Measurements from ENCODE around the gene CBARP. TPM values are rescaled to one million over a fixed set of nuclear protein-coding genes. Genes with fewer than 3 reads are reported as not detected.
"Not testable (repeated sequence)": the region's sequence is repeated elsewhere in the genome, so short reads cannot be mapped to it uniquely, and the experiment has no call there.

Gene CBARP
- polyA plus RNA-seq, 3 donors = not detected

DNA sequence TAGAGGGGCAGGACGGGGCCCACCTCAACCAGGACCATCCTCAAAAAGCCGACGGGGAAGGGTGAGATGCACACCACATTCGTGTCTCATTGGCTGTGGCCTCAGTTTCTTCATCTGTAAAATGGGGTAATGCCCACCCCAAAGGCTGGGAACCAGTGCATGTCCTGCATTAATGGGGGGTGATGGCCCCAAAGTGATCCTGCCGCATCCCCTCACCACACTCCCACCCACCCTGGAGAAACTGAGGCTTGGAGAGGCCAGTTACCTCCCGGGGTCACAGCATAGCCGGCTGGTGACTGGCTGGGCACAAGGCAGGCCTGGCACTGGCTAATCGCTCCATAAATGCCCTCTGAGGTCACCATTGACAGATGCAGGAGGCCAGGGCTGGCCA lies 9.9 kb upstream of the CBARP start:
- Mint-ChIP-seq H3K4me3 (peak overlapping the region; percentile 30 to 58), H3K36me3 (peaks cover 6 to 10% of the 10 kb centered on the region in 2 donors), H3K9me3 (peaks cover 0 to 2% (median 0%) of the 10 kb centered on the region in 7 donors), H3K27me3 (ENCODE audit: low read depth in 3 of 3) (peaks cover 0 to 6% (median 0%) of the 10 kb centered on the region in 3 donors), H3K4me1 (peaks cover 26% of the 10 kb centered on the region), H3K27ac (peak overlapping the region; percentile 59 to 91 (median 84))
- H3K4me2 ChIP-seq (replicated peaks; ENCODE audit: extremely low read depth, low read length, poor library complexity, severe bottlenecking) = peak overlapping the region; percentile 75
- H3K4me3 ChIP-seq (replicated peaks in 1 of 3; ENCODE audit: low read depth in 2 of 3, low read length in 3 of 3) = peak overlapping the region; percentile 31 to 99 (median 59)
- intact Hi-C loops (cut with micrococcal nuclease) = loop anchor here in 1 of 2 donors (10.0 kb wide), 3 partner anchors 143 to 383 kb away; partner anchors contain the start of genes ARID3A and GPX4
- H3K4me1 ChIP-seq (ENCODE audit: control insufficient read depth in 1 of 2, insufficient read depth in 2 of 2, low read length in 2 of 2) = peaks cover 39 to 51% of the 10 kb centered on the region in 2 donors
- TF ChIP-seq, protein P1, sequence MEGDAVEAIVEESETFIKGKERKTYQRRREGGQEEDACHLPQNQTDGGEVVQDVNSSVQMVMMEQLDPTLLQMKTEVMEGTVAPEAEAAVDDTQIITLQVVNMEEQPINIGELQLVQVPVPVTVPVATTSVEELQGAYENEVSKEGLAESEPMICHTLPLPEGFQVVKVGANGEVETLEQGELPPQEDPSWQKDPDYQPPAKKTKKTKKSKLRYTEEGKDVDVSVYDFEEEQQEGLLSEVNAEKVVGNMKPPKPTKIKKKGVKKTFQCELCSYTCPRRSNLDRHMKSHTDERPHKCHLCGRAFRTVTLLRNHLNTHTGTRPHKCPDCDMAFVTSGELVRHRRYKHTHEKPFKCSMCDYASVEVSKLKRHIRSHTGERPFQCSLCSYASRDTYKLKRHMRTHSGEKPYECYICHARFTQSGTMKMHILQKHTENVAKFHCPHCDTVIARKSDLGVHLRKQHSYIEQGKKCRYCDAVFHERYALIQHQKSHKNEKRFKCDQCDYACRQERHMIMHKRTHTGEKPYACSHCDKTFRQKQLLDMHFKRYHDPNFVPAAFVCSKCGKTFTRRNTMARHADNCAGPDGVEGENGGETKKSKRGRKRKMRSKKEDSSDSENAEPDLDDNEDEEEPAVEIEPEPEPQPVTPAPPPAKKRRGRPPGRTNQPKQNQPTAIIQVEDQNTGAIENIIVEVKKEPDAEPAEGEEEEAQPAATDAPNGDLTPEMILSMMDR (IDR thresholded peaks at IDR 0.05) = no peak
- H3K79me2 ChIP-seq (ENCODE audit: insufficient read depth, low read length) = peaks cover 55% of the 10 kb centered on the region
- no peak for DNase-seq
- H2AFZ ChIP-seq (ENCODE audit: insufficient read depth, low read depth, low read length, poor library complexity, severe bottlenecking) = peak overlapping the region; percentile 48
- peak overlapping the region; percentile 92 to 95 for H3K27ac ChIP-seq (ENCODE audit: low read depth in 1 of 2, low read length in 2 of 2)
- H3K36me3 ChIP-seq (replicated peaks in 1 of 2; ENCODE audit: control insufficient read depth in 1 of 2, insufficient read depth in 2 of 2, low read length in 2 of 2) = peaks cover 7 to 10% of the 10 kb centered on the region in 2 donors
- WGBS (ENCODE audit: insufficient coverage) = 21% methylated on average over 3 of the region's 8 CpGs
- peaks cover 50% of the 10 kb centered on the region for H4K20me1 ChIP-seq (ENCODE audit: insufficient read depth, low read length)
- peak overlapping the region; percentile 97 for H3K9ac ChIP-seq (ENCODE audit: insufficient read depth, low read length, poor library complexity, severe bottlenecking)
- H3K9me3 ChIP-seq (replicated peaks in 1 of 2; ENCODE audit: control insufficient read depth in 1 of 2, insufficient read depth in 1 of 2, low read length in 2 of 2) = no peaks in the 10 kb centered on the region
- no peaks in the 10 kb centered on the region for H3K27me3 ChIP-seq (ENCODE audit: control insufficient read depth in 2 of 2, insufficient read depth in 2 of 2, low read length in 2 of 2)

DNA sequence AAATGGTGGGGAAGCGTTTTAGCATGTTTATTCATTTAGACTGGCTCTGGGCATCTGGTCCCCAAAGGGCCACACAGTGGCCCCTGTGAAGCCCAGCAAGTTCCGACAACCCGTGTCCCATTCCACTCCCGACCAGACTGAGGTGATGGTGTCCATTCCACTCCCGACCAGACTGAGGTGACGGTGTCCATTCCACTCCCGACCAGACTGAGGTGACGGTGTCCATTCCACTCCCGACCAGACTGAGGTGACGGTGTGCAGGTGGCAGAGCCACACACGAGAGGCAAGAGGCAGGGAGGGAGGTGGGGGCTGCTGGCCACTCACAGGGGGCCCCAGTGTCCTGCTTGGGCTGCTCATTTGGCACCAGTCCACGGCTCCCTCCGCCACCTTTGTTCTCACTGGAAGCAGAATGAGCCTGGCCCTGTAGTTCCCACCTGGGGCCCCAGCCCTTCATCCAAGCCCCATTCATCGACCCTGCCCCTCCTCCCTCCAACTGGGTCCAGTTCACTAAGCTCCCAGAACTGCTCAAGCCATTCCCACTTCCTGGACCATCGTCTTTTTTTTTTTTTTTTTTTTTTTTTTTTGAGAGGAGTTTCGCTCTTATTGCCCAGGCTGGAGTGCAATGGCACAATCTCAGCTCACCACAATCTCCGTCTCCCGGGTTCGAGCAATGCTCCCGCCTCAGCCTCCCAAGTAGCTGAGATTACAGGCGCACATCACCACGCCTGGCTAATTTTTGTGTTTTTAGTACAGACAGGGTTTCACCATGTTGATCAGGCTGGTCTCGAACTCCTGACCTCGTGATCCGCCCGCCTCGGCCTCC lies 8.7 kb upstream of the CBARP start:
- H3K27me3 Mint-ChIP-seq (ENCODE audit: low read depth in 3 of 3); H3K27me3 ChIP-seq (ENCODE audit: control insufficient read depth in 2 of 2, insufficient read depth in 2 of 2, low read length in 2 of 2); H3K27ac ChIP-seq (ENCODE audit: low read depth in 1 of 2, low read length in 2 of 2); H3K4me3 ChIP-seq (replicated peaks in 1 of 3; ENCODE audit: low read depth in 2 of 3, low read length in 3 of 3); H3K4me3 Mint-ChIP-seq; H3K4me2 ChIP-seq (replicated peaks; ENCODE audit: extremely low read depth, low read length, poor library complexity, severe bottlenecking); H3K9me3 Mint-ChIP-seq; DNase-seq; H2AFZ ChIP-seq (ENCODE audit: insufficient read depth, low read depth, low read length, poor library complexity, severe bottlenecking); H3K36me3 ChIP-seq (replicated peaks in 1 of 2; ENCODE audit: control insufficient read depth in 1 of 2, insufficient read depth in 2 of 2, low read length in 2 of 2); H3K9ac ChIP-seq (ENCODE audit: insufficient read depth, low read length, poor library complexity, severe bottlenecking); H3K36me3 Mint-ChIP-seq; H3K9me3 ChIP-seq (replicated peaks in 1 of 2; ENCODE audit: control insufficient read depth in 1 of 2, insufficient read depth in 1 of 2, low read length in 2 of 2): not testable (repeated sequence)
- intact Hi-C loops (cut with micrococcal nuclease) = loop anchor here in 1 of 2 donors (10.0 kb wide), 3 partner anchors 142 to 382 kb away; partner anchors contain the start of genes ARID3A and GPX4
- peaks cover 62% of the 10 kb centered on the region for H3K79me2 ChIP-seq (ENCODE audit: insufficient read depth, low read length)
- peaks cover 46% of the 10 kb centered on the region for H4K20me1 ChIP-seq (ENCODE audit: insufficient read depth, low read length)
- WGBS (ENCODE audit: insufficient coverage) = 97% methylated on average over 12 of the region's 27 CpGs
- H3K4me1 ChIP-seq (ENCODE audit: control insufficient read depth in 1 of 2, insufficient read depth in 2 of 2, low read length in 2 of 2) = peaks cover 45 to 62% of the 10 kb centered on the region in 2 donors
- Mint-ChIP-seq H3K4me1 (peaks cover 34% of the 10 kb centered on the region), H3K27ac (peak overlapping the region in 4 of 7 donors; percentile 45 to 91 (median 66))
